GM12865 (cell line): ENCODE data around the gene SLC25A3.
"Not testable (repeated sequence)": the region's sequence is repeated elsewhere in the genome, so short reads cannot be mapped to it uniquely, and the experiment has no call there.

Experiments
- DNase-seq: peaks from one replicate; pipeline ENCODE4 v3.0.0; 2010; ENCODE audit warnings: low read depth
- H3K4me3 ChIP-seq: 2 replicates; pipeline ENCODE4 v1.5.1; 2011; ENCODE audit warnings: mild to moderate bottlenecking, low read depth, low read length, control low read depth
- TF ChIP-seq, protein P1 (sequence below): IDR thresholded peaks from 2 replicates; pipeline ENCODE4 v1.5.1; 2011; ENCODE audit warnings: low read length, control low read depth, low read depth, inconsistent platforms; ENCODE audit not compliant: insufficient read depth; ENCODE audit errors: missing control alignments

SLC25A3 gene

DNA sequence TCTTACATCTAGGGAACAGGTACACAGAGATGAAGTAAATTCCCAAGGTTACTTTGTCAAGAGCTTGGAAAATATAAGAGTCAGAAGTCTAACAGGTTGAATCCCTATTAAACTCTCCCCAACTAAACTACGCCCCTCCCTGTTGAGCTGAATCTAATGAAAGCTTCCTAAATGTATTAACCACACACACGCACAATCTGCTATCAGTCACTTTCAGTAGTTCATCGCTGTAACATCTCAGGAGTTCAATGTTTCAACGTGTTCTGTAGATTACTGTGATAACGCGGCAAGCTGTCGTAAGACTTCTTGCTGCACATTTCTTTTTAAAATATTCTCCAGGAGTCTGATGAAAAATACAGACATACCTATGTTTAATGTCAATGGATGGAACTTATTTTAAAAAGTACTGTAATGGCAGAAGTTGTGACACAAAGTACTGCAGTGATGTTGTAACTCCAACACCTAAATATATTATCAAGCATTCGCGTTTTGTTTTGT is 612 bp upstream of the SLC25A3 start:
- TF ChIP-seq, protein P1, sequence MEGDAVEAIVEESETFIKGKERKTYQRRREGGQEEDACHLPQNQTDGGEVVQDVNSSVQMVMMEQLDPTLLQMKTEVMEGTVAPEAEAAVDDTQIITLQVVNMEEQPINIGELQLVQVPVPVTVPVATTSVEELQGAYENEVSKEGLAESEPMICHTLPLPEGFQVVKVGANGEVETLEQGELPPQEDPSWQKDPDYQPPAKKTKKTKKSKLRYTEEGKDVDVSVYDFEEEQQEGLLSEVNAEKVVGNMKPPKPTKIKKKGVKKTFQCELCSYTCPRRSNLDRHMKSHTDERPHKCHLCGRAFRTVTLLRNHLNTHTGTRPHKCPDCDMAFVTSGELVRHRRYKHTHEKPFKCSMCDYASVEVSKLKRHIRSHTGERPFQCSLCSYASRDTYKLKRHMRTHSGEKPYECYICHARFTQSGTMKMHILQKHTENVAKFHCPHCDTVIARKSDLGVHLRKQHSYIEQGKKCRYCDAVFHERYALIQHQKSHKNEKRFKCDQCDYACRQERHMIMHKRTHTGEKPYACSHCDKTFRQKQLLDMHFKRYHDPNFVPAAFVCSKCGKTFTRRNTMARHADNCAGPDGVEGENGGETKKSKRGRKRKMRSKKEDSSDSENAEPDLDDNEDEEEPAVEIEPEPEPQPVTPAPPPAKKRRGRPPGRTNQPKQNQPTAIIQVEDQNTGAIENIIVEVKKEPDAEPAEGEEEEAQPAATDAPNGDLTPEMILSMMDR, result no peak
- H3K4me3 ChIP-seq, result peak overlapping the region; percentile 67
- DNase-seq, result no peak

DNA sequence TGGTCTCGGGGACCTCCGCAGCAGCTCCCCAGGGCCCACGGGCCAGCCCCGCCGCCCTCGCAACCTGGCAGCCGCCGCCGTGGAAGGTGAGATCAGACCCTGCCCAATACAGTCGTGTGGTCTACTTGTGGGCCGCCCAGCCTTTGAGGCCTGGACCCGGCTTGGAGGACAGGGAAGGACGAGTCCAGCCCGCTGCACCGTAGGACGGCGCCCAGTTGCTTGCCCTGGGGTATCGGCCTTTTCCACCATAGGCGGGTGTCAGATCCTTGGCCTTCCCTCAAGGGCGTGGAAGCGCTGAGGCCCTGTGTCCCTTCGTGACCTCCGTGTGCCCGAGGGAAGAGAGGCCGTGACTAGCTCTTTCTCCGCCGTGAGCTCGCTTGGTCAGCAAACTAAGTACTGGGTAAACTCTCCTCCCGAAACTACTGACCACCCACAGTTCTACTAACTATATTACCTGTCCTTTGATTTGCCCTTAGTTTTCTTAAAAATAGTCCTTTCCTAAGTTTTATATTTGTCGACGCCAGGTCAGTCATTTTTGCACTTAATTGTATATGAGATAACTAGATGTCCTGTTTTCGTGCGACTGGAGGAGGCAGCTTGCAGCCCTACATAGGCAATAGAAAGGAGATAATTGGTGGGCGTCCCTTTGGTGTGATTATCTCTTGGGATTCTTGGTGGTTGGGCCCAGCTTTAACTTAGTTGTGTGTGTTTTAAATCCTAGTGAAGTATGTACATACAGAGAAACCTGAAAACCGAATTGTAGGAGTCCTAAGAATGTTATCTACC is 757 bp downstream of the SLC25A3 start:
- DNase-seq, result peak; percentile 18
- TF ChIP-seq, protein P1, result no peak
- peak overlapping the region; percentile 65 for H3K4me3 ChIP-seq

DNA sequence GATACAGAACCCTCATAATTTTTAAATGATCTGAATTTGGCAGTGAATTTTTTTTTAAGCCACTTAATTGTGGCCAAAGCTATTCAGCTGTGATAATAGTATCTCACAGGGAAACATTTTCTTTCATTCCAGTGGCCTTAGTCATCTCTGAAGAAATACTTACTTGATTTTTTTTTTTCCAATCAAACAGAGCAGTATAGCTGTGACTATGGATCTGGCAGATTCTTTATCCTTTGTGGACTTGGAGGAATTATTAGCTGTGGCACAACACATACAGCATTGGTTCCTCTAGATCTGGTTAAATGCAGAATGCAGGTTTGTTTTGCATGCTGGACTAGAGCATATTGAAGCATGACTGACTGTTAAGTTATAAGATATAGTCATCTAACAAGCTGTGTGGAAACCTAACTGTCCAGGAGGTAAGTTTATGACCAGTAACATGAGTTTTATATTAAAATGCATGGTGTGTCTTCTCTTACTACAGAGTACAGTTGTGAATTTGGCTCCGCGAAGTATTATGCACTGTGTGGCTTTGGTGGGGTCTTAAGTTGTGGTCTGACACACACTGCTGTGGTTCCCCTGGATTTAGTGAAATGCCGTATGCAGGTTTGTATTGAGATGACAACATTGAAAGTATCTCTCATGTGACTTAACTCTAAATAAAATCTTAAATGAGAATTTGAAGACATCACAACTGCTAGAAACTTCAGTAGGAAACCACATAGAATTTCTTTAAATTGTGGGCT is 1.9 kb downstream of the SLC25A3 start:
- no peak for DNase-seq
- H3K4me3 ChIP-seq, result peak overlapping the region; percentile 65
- TF ChIP-seq, protein P1, result no peak

DNA sequence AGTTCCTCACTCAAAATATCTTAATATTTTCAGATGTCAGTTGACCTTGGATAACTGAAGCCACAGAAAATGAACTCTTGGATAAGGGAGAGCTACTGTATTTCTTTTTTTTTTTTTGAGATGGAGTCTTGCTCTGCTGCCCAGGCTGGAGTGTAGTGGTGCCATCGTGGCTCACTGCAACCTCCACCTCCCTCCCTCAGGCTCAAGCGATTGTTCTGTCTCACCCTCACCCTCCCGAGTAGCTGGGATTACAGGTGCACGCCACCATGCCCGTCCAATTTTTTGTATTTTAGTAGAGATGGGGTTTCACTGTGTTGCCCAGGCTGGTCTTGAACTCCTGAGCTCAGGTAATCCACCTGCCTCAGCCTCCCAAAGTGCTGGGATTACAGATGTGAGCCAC is 3.8 kb downstream of the SLC25A3 start:
- H3K4me3 ChIP-seq, DNase-seq: not testable (repeated sequence)

DNA sequence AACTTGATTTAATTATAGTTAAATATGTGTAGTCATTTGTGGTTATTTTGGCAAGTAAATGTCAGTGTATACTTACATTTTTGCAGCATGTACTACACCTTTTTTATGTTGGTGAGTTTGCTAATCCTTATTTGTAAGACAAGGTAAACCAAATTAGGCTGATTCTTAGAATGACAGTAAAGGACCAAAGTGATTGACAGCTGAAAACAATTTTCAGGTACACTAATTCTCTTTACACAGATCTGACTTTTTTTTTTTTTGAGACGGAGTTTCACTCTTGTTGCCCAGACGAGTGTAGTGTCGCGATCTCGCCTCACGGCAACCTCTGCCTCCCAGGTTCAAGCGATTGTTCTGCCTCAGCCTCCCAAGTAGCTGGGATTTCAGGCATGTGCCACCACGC is 8.4 kb downstream of the SLC25A3 start:
- DNase-seq, result no peak
- TF ChIP-seq, protein P1, result no peak
- no peak overlapping the region for H3K4me3 ChIP-seq

DNA sequence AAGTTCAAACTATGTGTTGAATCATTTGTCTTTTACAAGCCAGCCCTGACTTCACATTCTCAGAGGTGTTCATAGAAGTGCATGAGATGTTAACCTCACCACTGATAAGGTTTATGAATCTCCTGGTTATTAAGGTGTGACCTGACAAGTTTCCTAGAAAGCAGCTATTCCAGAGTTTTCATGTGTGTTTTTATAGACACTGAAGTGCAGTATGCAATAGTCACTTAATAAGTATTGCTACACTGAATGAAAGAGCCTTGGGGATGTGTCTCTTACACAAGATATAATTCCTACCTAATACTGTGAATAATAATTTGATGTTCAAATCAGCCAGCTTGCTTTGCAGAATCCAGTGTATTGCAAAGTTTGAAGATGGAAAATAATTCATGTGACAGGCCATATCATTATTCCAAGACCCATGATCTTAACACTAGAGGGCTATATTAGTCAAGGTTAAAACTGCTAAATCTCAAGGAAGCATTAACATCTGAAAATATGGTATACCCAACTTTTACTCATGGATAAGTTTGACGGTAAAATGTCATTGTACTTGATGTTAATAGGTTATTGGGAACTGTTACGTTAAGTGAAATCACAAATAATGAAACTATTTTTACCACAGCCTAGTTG is 13.0 kb downstream of the SLC25A3 start:
- no peak for DNase-seq
- no peak overlapping the region for H3K4me3 ChIP-seq
- TF ChIP-seq, protein P1, result no peak

DNA sequence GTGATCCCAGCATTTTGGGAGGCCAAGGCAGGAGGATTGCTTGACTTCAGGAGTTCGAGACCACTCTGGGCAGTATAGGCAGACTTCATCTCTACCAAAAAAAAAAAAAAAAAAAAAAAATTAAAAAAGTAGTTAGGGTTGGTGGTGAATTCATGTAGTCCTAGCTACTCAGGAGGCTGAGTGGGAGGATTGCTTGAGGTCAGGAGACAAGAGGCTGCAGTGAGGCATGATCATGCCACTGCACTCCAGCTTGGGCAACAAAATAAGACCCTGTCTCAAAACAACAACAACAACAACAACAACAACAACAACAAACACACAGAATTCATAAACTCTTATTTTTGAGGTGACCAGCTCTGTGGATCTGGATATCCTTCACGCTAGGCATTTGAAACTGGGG is 17.1 kb downstream of the SLC25A3 start:
- no peak for DNase-seq
- TF ChIP-seq, protein P1, result no peak
- H3K4me3 ChIP-seq, result no peak overlapping the region
